ENCODE results near the gene CHD9.
A peak's percentile ranks its signal among the peaks of the same experiment; 100 is the strongest.
"Not testable (repeated sequence)": the region's sequence is repeated elsewhere in the genome, so short reads cannot be mapped to it uniquely, and the experiment has no call there.

Gene CHD9, protein sequence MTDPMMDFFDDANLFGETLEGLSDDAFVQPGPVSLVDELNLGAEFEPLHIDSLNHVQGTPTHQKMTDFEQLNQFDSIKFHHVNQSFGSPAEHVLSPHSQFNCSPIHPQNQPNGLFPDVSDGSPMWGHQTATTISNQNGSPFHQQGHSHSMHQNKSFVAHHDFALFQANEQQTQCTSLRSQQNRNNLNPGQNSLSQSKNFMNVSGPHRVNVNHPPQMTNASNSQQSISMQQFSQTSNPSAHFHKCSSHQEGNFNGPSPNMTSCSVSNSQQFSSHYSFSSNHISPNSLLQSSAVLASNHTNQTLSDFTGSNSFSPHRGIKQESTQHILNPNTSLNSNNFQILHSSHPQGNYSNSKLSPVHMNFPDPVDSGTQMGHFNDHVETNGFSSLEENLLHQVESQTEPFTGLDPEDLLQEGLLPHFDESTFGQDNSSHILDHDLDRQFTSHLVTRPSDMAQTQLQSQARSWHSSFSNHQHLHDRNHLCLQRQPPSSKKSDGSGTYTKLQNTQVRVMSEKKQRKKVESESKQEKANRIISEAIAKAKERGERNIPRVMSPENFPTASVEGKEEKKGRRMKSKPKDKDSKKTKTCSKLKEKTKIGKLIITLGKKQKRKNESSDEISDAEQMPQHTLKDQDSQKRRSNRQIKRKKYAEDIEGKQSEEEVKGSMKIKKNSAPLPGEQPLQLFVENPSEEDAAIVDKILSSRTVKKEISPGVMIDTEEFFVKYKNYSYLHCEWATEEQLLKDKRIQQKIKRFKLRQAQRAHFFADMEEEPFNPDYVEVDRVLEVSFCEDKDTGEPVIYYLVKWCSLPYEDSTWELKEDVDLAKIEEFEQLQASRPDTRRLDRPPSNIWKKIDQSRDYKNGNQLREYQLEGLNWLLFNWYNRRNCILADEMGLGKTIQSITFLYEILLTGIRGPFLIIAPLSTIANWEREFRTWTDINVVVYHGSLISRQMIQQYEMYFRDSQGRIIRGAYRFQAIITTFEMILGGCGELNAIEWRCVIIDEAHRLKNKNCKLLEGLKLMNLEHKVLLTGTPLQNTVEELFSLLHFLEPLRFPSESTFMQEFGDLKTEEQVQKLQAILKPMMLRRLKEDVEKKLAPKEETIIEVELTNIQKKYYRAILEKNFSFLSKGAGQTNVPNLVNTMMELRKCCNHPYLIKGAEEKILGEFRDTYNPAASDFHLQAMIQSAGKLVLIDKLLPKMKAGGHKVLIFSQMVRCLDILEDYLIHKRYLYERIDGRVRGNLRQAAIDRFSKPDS (N-terminal part only)

DNA sequence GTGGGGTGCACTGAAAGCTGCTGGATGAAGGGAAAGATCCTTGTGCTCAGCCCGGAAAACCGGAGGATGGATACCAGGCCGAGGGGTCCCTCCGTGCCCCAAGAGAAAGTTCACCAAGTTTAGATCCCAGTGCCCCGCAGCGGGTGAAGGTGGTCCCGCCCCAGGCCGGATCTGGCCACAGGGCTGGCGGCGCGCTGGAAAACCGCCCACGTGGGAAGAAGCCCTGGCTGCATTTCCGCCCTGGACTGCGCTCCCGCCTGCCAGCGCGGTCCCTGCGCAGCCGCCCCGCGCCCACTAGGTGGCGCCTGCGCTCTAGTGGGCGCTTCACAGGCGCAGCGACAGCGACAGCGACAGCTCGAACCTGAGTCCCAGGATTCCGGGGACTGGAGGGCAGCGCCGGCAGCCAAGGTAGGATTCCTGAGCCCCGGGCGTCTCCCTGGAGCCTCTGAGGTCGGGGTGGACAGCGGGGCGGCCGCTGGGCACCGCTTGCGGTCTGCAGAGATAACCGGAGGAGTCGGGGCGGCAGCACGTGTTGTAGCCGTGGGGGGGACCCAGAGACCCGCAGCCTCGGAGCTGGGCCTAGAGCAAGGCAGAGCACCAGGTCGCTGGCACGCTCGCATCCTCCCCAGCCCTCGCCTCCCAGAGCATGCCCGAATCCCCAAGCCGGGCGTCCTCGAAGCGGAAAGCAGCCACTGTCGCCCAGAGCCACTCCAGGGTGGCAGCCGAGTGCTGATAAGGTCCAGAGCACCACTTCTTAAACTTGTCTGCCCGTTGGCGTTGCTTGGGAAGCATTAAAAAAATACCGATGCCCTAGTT lies at the start of gene CHD9:
Gene CHD9, plus strand, starts transcription at position 322 of the 816 bp plus-strand sequence. CDS start 101,099 bp downstream, outside the sequence.
- peaks cover 6 to 8% of the 10 kb centered on the region in 2 donors for H3K36me3 Mint-ChIP-seq
- DNase-seq (peak; percentile 76), ATAC-seq (replicated peaks) (peak; percentile 89 to 91)
- H3K4me3 Mint-ChIP-seq: peak within 1 kb of the TSS; percentile 92 to 95
- no peaks in the 10 kb centered on the region for H3K9me3 Mint-ChIP-seq
- H3K27me3 Mint-ChIP-seq: peaks cover 0 to 10% of the 10 kb centered on the region in 2 donors
- peaks cover 29 to 34% of the 10 kb centered on the region in 2 donors for H3K4me1 Mint-ChIP-seq
- peak within 1 kb of the TSS; percentile 95 for H3K27ac Mint-ChIP-seq

DNA sequence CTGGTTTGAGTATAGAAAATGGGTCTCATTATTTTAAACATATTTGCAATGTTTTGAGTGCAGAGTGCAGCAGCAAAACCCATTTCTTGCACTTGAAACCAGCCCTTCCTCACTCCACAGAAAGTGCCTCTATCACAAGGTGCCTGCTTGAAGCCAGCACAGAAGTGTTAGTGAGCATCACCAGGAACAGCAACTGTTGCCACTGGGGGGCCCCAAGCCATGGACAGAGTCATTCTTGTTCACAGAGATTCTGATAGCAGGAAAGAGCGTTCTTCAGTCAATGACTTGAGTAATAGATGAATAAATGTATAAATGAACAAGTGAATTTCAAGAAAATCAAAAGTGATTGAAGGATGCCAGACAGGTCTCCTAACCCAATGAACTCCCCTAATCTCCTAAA lies 47.7 kb upstream of the CHD9 start:
- H3K27me3 Mint-ChIP-seq: peaks cover 27 to 29% of the 10 kb centered on the region in 2 donors
- ATAC-seq (replicated peaks) (peak in 1 of 2 donors; percentile 36), DNase-seq (no peak)
- no peaks in the 10 kb centered on the region for H3K36me3 Mint-ChIP-seq
- H3K9me3 Mint-ChIP-seq: no peaks in the 10 kb centered on the region
- H3K4me3 Mint-ChIP-seq: no peak overlapping the region
- H3K4me1 Mint-ChIP-seq: no peaks in the 10 kb centered on the region
- no peak overlapping the region for H3K27ac Mint-ChIP-seq

DNA sequence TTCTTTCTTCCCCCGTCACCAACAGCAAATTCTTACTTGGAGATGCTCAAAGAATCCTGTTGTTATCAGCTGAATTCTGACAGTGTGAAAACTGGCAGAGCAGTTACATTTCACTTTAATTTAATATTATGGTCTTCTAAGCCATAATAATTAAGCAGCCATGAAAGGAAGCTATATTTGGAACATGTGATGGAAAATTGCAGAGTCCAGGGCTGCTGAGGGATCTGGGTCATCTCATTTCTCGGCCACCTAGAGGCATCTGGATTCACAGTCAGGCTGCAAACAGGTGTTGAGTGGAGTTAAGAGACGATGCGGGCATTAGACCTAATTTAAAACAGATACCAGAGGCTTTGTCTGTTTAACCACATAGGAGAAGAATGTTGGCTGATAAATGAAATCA lies 40.5 kb upstream of the CHD9 start:
- H3K27me3 Mint-ChIP-seq: peaks cover 21 to 36% of the 10 kb centered on the region in 2 donors

DNA sequence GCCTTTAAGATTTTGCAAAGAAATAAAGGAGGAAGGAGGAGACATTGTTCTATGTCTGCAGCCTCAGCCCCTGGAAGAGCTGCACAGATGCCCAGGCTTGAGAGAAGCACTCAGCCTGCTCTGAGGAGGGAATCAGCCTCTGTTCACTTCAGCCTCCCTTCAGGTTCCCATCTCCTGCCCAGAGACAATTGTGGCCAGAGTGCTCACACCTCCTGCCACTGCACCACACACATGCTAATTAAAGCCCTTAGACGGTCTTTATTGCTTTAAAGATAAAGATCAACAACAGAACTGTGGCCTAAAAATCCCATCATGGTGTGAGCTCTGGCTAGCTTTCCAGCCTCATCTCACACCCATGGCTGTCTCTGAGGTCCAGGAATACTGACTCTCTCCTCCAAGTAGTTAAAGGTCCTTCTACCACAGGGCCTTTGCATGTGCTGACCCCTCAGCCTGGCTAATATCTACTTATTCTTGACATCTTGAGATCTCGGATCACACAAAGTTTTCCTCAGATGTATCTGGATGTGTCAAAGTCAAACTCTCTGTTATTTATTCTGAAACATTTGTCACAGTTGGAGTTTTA lies 35.9 kb upstream of the CHD9 start:
- Mint-ChIP-seq H3K4me3 (no peak overlapping the region), H3K36me3 (peaks cover 0 to 1% of the 10 kb centered on the region in 2 donors), H3K4me1 (peaks cover 0 to 2% of the 10 kb centered on the region in 2 donors), H3K27ac (no peak overlapping the region), H3K27me3 (peaks cover 13 to 17% of the 10 kb centered on the region in 2 donors), H3K9me3 (no peaks in the 10 kb centered on the region)
- ATAC-seq (replicated peaks) (no peak), DNase-seq (no peak)

More for the DNA sequence above, 40.5 kb upstream of the CHD9 start:
- Mint-ChIP-seq H3K36me3 (no peaks in the 10 kb centered on the region), H3K4me3 (no peak overlapping the region), H3K9me3 (no peaks in the 10 kb centered on the region), H3K27ac (no peak overlapping the region), H3K4me1 (no peaks in the 10 kb centered on the region)
- ATAC-seq (replicated peaks): no peak
- no peak for DNase-seq

DNA sequence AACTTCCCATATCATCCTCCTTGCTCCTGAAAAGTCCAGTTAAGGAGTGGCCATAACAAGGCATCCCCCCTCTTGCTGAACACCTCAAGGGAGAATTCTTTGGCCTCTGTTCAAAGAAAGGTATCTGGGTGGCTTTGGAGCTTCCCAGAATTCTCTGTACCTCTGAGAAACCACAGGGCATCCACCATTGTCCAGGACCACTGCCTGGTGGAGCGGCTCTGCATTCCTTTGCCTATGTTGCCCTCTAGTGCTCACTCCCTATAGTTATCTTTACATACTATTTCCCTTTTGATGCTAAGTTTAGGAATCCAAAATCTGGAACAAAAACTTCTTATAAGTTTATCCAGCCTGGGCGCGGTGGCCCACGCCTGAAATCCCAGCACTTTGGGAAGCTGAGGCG lies 32.4 kb upstream of the CHD9 start:
- peak; percentile 42 to 50 for ATAC-seq (replicated peaks)
- Mint-ChIP-seq H3K36me3 (peaks cover 0 to 2% of the 10 kb centered on the region in 2 donors), H3K27ac (no peak overlapping the region), H3K4me3 (no peak overlapping the region), H3K4me1 (peaks cover 0 to 6% of the 10 kb centered on the region in 2 donors), H3K9me3 (no peaks in the 10 kb centered on the region), H3K27me3 (peaks cover 0 to 5% of the 10 kb centered on the region in 2 donors)
- no peak for DNase-seq

DNA sequence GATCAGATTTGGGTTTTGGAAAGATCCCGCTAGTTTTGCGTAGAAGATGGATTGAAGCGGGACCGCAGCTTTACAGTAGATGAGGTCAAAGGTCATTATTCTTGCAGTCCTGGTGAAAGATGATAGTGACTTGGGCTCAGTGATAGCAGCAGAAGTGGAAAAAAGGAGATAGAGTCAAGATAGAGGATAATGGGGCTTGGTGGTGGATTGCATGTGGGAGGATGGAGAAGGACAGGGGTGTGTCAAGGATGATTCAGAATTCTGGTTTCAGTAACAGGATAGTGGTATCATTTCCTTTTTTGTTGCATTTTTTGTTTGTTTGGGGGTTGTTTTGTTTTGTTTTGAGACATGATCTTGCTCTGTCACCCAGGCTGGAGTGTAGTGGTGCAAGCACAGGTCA lies 30.7 kb upstream of the CHD9 start:
- Mint-ChIP-seq H3K4me1 (peaks cover 0 to 6% of the 10 kb centered on the region in 2 donors), H3K9me3 (no peaks in the 10 kb centered on the region), H3K27me3 (peaks cover 0 to 5% of the 10 kb centered on the region in 2 donors), H3K4me3 (no peak overlapping the region), H3K27ac (no peak overlapping the region), H3K36me3 (peaks cover 0 to 2% of the 10 kb centered on the region in 2 donors)
- ATAC-seq (replicated peaks) (peak; percentile 39 to 59), DNase-seq (no peak)

DNA sequence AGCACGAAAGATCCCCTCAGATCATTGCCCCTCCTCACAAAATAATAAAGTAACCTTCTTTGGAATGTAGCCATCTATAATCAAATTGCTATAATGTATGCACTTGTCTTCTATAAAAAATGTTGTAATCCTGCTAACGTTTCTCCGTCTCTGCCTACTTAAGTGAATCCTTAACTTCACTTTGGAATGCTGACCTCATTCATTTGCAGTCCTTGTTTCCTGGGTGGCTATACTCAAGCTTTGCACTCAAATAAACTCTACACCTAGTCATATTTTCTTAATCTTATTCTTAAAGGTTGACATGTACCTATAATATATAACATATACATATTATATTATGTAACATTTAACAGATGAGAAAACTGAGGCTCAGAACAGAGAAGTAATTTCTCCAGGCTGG lies 24.8 kb upstream of the CHD9 start:
- Mint-ChIP-seq H3K9me3 (peaks cover 0 to 6% of the 10 kb centered on the region in 2 donors), H3K36me3 (no peaks in the 10 kb centered on the region), H3K27me3 (peaks cover 16 to 17% of the 10 kb centered on the region in 2 donors), H3K4me3 (no peak overlapping the region), H3K4me1 (no peaks in the 10 kb centered on the region), H3K27ac (no peak overlapping the region)
- DNase-seq: no peak
- no peak for ATAC-seq (replicated peaks)

DNA sequence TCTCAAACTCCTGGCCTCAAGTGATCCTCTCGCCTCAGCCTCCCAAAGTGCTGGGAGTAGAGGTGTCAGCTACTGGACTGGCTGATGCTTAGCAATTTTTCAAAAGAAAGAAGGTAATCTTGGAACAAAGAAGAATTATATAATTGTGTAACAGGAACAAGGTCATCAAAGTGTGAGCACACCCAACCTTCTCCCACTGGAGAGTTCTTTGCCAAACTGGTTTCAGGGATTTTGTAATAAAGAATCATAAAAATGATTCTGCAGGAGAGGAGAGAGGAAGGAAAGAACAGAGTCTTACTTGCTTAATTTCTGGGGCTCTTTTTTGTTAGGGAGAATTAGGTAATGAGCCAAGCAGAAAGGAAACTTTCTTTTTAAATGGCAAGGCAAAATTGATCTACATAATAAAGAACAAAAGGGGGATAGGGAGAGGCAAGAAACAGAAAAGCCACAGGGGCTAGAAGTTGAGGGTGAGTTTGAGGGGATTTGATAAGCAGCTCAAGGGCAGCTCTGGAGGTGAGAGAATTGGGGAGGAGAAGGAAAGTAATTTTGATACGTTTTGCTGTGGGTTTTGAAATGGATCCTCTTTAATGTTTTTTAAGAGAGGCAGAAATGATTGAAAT lies 23.4 kb upstream of the CHD9 start:
- no peak for ATAC-seq (replicated peaks)
- Mint-ChIP-seq H3K36me3 (no peaks in the 10 kb centered on the region), H3K27me3 (peaks cover 20 to 23% of the 10 kb centered on the region in 2 donors), H3K4me3 (no peak overlapping the region), H3K27ac (no peak overlapping the region), H3K4me1 (no peaks in the 10 kb centered on the region), H3K9me3 (peaks cover 0 to 6% of the 10 kb centered on the region in 2 donors)
- DNase-seq: no peak

DNA sequence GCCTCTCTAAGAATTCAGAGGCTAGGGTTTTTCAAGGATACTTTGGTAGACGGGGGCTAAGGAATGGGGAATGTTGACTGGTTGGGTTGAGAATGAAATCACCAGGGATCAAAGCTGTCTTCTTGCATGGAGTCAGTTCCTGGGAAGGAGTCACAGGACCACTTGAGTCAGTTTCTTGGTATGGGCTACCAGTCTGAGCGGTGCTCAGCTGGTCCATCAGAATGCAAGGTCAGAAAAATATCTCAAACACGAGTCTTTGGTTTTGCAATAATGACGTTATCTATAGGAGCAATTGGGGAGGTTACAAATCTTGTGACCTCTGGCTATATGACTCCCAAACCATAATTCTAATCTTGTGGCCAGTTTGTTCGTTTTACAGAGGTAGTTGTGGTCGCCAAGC lies 20.5 kb upstream of the CHD9 start:
- Mint-ChIP-seq H3K36me3 (no peaks in the 10 kb centered on the region), H3K4me1 (no peaks in the 10 kb centered on the region), H3K27ac (no peak overlapping the region), H3K4me3 (no peak overlapping the region), H3K27me3 (peaks cover 20 to 23% of the 10 kb centered on the region in 2 donors), H3K9me3 (peaks cover 0 to 6% of the 10 kb centered on the region in 2 donors)
- no peak for DNase-seq
- no peak for ATAC-seq (replicated peaks)

DNA sequence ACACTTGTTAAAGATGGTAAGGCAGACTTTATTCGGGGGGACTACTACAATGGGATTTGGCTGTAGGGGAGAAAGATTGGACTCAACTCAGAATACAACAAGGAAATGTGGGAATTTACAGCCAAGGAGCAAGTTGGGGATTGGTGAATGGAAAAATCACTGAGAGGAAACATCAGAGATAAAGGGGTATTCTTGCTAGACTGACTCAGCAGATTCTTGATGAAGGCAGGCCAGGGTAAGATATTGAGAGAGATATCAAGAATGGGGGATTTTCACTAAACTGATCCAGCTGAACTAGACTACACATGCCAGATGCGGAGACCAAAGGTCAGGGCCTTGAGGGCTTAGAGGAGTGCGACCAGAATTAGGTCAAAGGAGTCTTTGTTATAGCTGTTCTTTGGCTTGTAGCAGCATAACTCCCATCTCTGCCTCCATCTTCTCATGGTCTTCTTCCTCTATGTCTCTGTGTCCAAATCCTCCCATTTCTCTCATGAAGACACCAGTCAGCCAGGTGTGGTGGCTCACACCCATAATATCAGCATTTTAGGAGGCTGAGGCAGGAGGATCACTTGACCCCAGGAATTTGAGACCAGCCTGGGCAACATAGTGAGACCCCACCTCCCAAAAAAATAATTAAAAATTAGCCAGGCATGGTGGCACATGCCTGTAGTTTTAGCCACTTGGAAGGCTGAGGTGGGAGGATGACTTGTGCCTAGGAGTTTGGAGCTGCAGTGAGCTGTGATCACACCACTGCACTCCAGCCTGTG lies 19.4 kb upstream of the CHD9 start:
- Mint-ChIP-seq H3K4me1 (no peaks in the 10 kb centered on the region), H3K4me3 (no peak overlapping the region), H3K27me3 (peaks cover 20 to 23% of the 10 kb centered on the region in 2 donors), H3K27ac (no peak overlapping the region), H3K9me3 (peaks cover 0 to 6% of the 10 kb centered on the region in 2 donors), H3K36me3 (no peaks in the 10 kb centered on the region)
- DNase-seq (no peak), ATAC-seq (replicated peaks) (no peak)

DNA sequence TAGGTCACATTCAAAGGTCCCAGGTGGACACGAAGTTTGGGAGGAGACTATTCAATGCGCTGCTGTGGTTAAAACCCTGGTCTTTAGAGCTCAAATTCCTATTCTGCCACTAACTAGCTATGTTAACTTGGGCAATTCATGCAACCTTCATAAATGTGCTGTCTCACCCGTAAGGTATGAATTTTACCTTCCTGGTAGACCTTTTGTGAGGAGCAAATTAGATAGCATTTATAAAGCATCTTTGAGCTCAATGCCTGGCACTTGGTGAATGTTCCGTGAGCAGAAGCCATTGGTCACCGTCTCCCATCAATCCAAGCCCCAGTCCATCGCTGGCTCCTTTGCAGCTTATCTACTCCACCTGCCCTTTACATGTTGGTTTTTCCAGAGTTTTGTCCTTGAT lies 18.7 kb upstream of the CHD9 start:
- Mint-ChIP-seq H3K9me3 (peaks cover 0 to 10% of the 10 kb centered on the region in 2 donors), H3K4me3 (no peak overlapping the region), H3K27ac (no peak overlapping the region), H3K4me1 (no peaks in the 10 kb centered on the region), H3K36me3 (no peaks in the 10 kb centered on the region), H3K27me3 (peaks cover 27% of the 10 kb centered on the region in 2 donors)
- ATAC-seq (replicated peaks): no peak
- no peak for DNase-seq

DNA sequence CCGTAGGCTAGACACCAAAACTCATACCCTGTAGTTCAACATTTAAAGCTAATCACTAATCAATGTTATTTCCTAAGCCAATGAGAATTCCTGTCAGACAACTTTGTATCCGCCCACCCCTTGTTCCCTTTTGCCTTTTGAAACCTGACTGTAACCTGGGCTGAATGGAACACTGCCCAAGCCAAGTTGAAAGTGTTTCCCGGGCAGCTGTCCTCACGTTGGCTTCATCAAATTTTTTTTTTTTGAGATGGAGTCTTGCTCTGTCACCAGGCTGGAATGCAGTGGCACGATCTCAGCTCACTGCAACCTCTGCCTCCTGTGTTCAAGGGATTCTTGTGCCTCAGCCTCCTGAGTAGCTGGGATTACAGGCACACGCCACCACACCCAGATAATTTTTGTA lies 18.1 kb upstream of the CHD9 start:
- not testable (repeated sequence) for H3K9me3 Mint-ChIP-seq; H3K4me1 Mint-ChIP-seq; H3K27ac Mint-ChIP-seq; H3K4me3 Mint-ChIP-seq; DNase-seq; ATAC-seq (replicated peaks); H3K36me3 Mint-ChIP-seq
- peaks cover 24 to 27% of the 10 kb centered on the region in 2 donors for H3K27me3 Mint-ChIP-seq
